ENCODE measurements around the gene SRPX2. TPM values are rescaled to one million over a fixed set of nuclear protein-coding genes. Genes with fewer than 3 reads are reported as not detected.

Gene SRPX2
- total and polyA plus RNA-seq, 2 of the 13 experiments (the other 11 are each of a cell fraction or from before 2014, with no cell fraction given), result 1.5 to 6.7 TPM

DNA sequence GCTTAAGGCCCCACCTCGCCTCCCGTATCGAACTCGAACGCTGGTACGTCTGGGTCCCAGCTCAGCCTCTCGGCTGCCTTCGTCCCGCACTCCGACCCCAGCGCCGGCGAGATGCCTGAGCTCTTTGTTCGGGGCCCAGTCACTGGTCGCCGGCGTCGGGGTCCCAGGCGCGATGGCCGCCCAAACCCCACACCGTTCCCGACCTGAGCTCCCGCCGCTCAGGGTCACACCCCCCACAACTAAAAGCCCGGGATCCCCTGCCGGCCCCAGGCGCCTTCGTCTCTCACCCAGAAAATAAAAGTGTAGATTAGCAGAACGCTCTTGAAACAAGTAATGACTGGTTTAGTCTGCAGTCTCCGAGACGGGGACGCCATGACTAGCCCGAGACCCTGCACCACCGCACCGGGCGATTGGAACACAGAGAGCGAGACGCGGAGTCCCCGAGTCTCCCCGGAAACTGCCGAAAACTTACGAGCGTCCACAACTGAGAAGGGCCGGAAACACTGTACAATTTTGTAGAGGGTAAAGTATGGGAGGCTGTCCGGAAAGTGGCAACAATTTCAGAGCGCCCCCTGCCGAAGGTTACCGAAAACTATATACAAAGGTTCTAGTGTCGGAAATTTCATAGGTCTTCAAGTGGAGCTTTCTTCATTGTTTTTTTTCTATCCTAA lies 7.5 kb upstream of the SRPX2 start, which contains the start of gene TSPAN6 (continued):
- TF ChIP-seq ZNF761 (CRISPR knock-in tag; conservative IDR thresholded peaks at IDR 0.05) (0 out of 2 replicates have a peak, but pooled peaks have one; percentile 42), MTF2 (CRISPR knock-in tag; IDR thresholded peaks at IDR 0.05; ENCODE audit: borderline replicate concordance) (no peak), SRY (CRISPR knock-in tag; IDR thresholded peaks at IDR 0.05) (no peak), MXI1 (IDR thresholded peaks at IDR 0.05; ENCODE audit: borderline replicate concordance, low read depth, low read length) (no peak), ZNF547 (CRISPR knock-in tag; IDR thresholded peaks at IDR 0.05) (no peak), SIX1 (CRISPR knock-in tag; IDR thresholded peaks at IDR 0.05; ENCODE audit: borderline replicate concordance) (no peak), SUZ12 (IDR thresholded peaks at IDR 0.05; ENCODE audit: low read depth, low read length) (no peak), MIXL1 (CRISPR knock-in tag; IDR thresholded peaks at IDR 0.05) (no peak), FOXK1 (CRISPR knock-in tag; IDR thresholded peaks at IDR 0.05; ENCODE audit: borderline replicate concordance, low read depth) (no peak), NFYC (CRISPR knock-in tag; IDR thresholded peaks at IDR 0.05) (no peak), ZNF431 (CRISPR knock-in tag; IDR thresholded peaks at IDR 0.05; ENCODE audit: borderline replicate concordance, low read depth) (no peak), MEIS2 (CRISPR knock-in tag; IDR thresholded peaks at IDR 0.05) (no peak)
- TF ChIP-seq, protein P1, sequence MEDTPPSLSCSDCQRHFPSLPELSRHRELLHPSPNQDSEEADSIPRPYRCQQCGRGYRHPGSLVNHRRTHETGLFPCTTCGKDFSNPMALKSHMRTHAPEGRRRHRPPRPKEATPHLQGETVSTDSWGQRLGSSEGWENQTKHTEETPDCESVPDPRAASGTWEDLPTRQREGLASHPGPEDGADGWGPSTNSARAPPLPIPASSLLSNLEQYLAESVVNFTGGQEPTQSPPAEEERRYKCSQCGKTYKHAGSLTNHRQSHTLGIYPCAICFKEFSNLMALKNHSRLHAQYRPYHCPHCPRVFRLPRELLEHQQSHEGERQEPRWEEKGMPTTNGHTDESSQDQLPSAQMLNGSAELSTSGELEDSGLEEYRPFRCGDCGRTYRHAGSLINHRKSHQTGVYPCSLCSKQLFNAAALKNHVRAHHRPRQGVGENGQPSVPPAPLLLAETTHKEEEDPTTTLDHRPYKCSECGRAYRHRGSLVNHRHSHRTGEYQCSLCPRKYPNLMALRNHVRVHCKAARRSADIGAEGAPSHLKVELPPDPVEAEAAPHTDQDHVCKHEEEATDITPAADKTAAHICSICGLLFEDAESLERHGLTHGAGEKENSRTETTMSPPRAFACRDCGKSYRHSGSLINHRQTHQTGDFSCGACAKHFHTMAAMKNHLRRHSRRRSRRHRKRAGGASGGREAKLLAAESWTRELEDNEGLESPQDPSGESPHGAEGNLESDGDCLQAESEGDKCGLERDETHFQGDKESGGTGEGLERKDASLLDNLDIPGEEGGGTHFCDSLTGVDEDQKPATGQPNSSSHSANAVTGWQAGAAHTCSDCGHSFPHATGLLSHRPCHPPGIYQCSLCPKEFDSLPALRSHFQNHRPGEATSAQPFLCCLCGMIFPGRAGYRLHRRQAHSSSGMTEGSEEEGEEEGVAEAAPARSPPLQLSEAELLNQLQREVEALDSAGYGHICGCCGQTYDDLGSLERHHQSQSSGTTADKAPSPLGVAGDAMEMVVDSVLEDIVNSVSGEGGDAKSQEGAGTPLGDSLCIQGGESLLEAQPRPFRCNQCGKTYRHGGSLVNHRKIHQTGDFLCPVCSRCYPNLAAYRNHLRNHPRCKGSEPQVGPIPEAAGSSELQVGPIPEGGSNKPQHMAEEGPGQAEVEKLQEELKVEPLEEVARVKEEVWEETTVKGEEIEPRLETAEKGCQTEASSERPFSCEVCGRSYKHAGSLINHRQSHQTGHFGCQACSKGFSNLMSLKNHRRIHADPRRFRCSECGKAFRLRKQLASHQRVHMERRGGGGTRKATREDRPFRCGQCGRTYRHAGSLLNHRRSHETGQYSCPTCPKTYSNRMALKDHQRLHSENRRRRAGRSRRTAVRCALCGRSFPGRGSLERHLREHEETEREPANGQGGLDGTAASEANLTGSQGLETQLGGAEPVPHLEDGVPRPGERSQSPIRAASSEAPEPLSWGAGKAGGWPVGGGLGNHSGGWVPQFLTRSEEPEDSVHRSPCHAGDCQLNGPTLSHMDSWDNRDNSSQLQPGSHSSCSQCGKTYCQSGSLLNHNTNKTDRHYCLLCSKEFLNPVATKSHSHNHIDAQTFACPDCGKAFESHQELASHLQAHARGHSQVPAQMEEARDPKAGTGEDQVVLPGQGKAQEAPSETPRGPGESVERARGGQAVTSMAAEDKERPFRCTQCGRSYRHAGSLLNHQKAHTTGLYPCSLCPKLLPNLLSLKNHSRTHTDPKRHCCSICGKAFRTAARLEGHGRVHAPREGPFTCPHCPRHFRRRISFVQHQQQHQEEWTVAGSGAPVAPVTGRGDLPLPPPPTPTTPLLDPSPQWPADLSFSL (CRISPR knock-in tag; IDR thresholded peaks at IDR 0.05), result no peak
- TF ChIP-seq, protein P2, sequence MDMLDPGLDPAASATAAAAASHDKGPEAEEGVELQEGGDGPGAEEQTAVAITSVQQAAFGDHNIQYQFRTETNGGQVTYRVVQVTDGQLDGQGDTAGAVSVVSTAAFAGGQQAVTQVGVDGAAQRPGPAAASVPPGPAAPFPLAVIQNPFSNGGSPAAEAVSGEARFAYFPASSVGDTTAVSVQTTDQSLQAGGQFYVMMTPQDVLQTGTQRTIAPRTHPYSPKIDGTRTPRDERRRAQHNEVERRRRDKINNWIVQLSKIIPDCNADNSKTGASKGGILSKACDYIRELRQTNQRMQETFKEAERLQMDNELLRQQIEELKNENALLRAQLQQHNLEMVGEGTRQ (IDR thresholded peaks at IDR 0.05; ENCODE audit: low read depth, low read length), result no peak
- TF ChIP-seq, protein P2 (CRISPR knock-in tag; IDR thresholded peaks at IDR 0.05; ENCODE audit: borderline replicate concordance), result no peak
- TF ChIP-seq, protein P3, sequence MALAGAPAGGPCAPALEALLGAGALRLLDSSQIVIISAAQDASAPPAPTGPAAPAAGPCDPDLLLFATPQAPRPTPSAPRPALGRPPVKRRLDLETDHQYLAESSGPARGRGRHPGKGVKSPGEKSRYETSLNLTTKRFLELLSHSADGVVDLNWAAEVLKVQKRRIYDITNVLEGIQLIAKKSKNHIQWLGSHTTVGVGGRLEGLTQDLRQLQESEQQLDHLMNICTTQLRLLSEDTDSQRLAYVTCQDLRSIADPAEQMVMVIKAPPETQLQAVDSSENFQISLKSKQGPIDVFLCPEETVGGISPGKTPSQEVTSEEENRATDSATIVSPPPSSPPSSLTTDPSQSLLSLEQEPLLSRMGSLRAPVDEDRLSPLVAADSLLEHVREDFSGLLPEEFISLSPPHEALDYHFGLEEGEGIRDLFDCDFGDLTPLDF (CRISPR knock-in tag; IDR thresholded peaks at IDR 0.05), result no peak
- TF ChIP-seq, protein P4, sequence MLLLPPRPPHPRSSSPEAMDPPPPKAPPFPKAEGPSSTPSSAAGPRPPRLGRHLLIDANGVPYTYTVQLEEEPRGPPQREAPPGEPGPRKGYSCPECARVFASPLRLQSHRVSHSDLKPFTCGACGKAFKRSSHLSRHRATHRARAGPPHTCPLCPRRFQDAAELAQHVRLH (CRISPR knock-in tag; IDR thresholded peaks at IDR 0.05; ENCODE audit: borderline replicate concordance, low read depth), result peak; percentile 44; the same call in 1 of the 2 replicates
- TF ChIP-seq, protein P5, sequence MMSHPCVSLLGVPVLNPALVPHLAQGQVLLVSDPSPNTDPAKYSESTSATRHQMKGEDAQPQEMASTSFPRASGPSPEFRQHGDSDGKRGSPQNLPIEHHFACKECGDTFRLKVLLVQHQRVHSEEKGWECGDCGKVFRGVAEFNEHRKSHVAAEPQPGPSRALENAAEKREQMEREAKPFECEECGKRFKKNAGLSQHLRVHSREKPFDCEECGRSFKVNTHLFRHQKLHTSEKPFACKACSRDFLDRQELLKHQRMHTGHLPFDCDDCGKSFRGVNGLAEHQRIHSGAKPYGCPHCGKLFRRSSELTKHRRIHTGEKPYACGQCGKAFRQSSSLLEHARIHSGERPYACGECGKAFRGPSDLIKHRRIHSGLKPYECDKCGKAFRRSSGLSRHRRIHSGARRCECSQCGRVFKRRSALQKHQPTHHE (CRISPR knock-in tag; IDR thresholded peaks at IDR 0.05; ENCODE audit: borderline replicate concordance), result no peak
